ENCODE measurements around the gene PTPN7. TPM values are rescaled to one million over a fixed set of nuclear protein-coding genes. Genes with fewer than 3 reads are reported as not detected.
"Not testable (repeated sequence)": the region's sequence is repeated elsewhere in the genome, so short reads cannot be mapped to it uniquely, and the experiment has no call there.

The PTPN7 gene
- total and polyA plus RNA-seq, 8 donors: 0.23 to 2.9 (median 1.0) TPM

GRCh38 chr1:202184750-202185460, 24.5 kb upstream of the PTPN7 start:
- FAIRE-seq: no peak
- intact Hi-C loops (cut with DNase I): loop anchor here in 2 of 3 donors (5.0 to 10.0 kb wide), 4 partner anchors 127 to 540 kb away; no protein-coding TSS in a partner anchor
- no peaks in the 10 kb centered on the region for H3K36me3 ChIP-seq
- ATAC-seq: peak; percentile 76 to 88 (median 84)
- no peaks in the 10 kb centered on the region for H3K9me3 ChIP-seq
- 12 to 15% methylated on average over 17 to 19 of the region's 19 CpGs for WGBS, 2 donors
- H3K27me3 ChIP-seq: no peaks in the 10 kb centered on the region
- no peak overlapping the region for H3K27ac ChIP-seq
- no peaks in the 10 kb centered on the region for H3K4me1 ChIP-seq
- peak; percentile 75 to 90 (median 85) for TF ChIP-seq CTCF (IDR thresholded peaks at IDR 0.05)
- H3K4me3 ChIP-seq: no peak overlapping the region
- DNase-seq: peak; percentile 57 to 93 (median 82)

GRCh38 chr1:202182040-202182877, 21.9 kb upstream of the PTPN7 start:
- no peaks in the 10 kb centered on the region for H3K9me3 ChIP-seq
- DNase-seq (no peak), FAIRE-seq (no peak), ATAC-seq (no peak)
- H3K4me1 ChIP-seq: no peaks in the 10 kb centered on the region
- TF ChIP-seq CTCF (IDR thresholded peaks at IDR 0.05): no peak
- no peak overlapping the region for H3K4me3 ChIP-seq
- WGBS, 2 donors: 78 to 90% methylated on average over 8 of the region's 8 CpGs
- H3K36me3 ChIP-seq: no peaks in the 10 kb centered on the region
- intact Hi-C loops (cut with DNase I): loop anchor here in 1 of 3 donors (10.0 kb wide), 1 partner anchor 543 kb away; no protein-coding TSS in a partner anchor
- H3K27me3 ChIP-seq: no peaks in the 10 kb centered on the region
- H3K27ac ChIP-seq: no peak overlapping the region

- ATAC-seq (no peak), FAIRE-seq (no peak), DNase-seq (peak in 1 of 6 donors; percentile 30)
- no peaks in the 10 kb centered on the region for H3K4me1 ChIP-seq
- no peaks in the 10 kb centered on the region for H3K27me3 ChIP-seq
- no peaks in the 10 kb centered on the region for H3K36me3 ChIP-seq
- 74 to 78% methylated on average over 7 of the region's 7 CpGs for WGBS, 2 donors
- H3K4me3 ChIP-seq: no peak overlapping the region
- H3K27ac ChIP-seq: no peak overlapping the region
- intact Hi-C loops (cut with DNase I): loop anchor here in 1 of 3 donors (10.0 kb wide), 1 partner anchor 543 kb away; no protein-coding TSS in a partner anchor
- no peaks in the 10 kb centered on the region for H3K9me3 ChIP-seq
- TF ChIP-seq CTCF (IDR thresholded peaks at IDR 0.05): no peak
Observed at GRCh38 chr1:202181586-202181985, 21.2 kb upstream of the PTPN7 start.

- 44 to 49% methylated on average over 2 of the region's 2 CpGs for WGBS, 2 donors
- H3K36me3 ChIP-seq, H3K4me1 ChIP-seq, DNase-seq, H3K9me3 ChIP-seq, H3K27me3 ChIP-seq, H3K4me3 ChIP-seq, FAIRE-seq, ATAC-seq, H3K27ac ChIP-seq: not testable (repeated sequence)
- intact Hi-C loops (cut with DNase I): loop anchor here in 1 of 3 donors (10.0 kb wide), 1 partner anchor 544 kb away; no protein-coding TSS in a partner anchor
Observed at GRCh38 chr1:202180751-202181139, 20.3 kb upstream of the PTPN7 start.

All from pancreas (tissue), 10 donors.